ENCODE results near the gene MMP24. TPM values are rescaled to one million over a fixed set of nuclear protein-coding genes. Genes with fewer than 3 reads are reported as not detected.
A peak's percentile ranks its signal among the peaks of the same experiment; 100 is the strongest.

MMP24 gene
- polyA plus RNA-seq, 1 of the 3 experiments (the other 2 are of a cell fraction), result 18.1 TPM

DNA sequence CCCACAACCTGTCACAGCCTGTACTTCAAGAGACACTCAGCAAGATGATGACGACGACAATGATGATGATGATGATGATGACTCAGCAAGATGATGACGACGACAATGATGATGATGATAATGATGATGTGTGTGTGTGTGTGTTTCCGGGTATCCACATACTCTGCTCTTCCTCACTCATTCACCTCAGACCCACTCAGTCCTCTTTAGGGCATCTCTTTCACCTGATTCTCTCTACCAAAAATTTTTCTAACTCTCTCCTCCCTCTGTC lies 59.3 kb downstream of the MMP24 start:
- Histone ChIP-seq H3K4me1 (ENCODE audit: control insufficient read depth in 1 of 2, insufficient read depth in 2 of 2, low read depth in 1 of 2, low read length in 1 of 2) (peaks cover 0 to 20% of the 10 kb centered on the region in 2 experiments; a peak in 3 of 4 replicates), H4K20me1 (ENCODE audit: insufficient read depth) (no peaks in the 10 kb centered on the region), H3F3A (replicated peaks; ENCODE audit: insufficient read depth) (peaks cover 9% of the 10 kb centered on the region), H3K4me3 (ENCODE audit: low read depth in 2 of 2, low read length in 1 of 2) (no peak overlapping the region), H3K9me3 (no peaks in the 10 kb centered on the region), H3K27me3 (ENCODE audit: insufficient read depth) (no peaks in the 10 kb centered on the region), H3K36me3 (replicated peaks in 1 of 2; ENCODE audit: control insufficient read depth in 1 of 2, insufficient read depth in 2 of 2, low read length in 1 of 2) (peaks cover 3 to 13% of the 10 kb centered on the region in 2 experiments), H2AFZ (ENCODE audit: low read depth) (no peak overlapping the region), H3K4me2 (peak overlapping the region; percentile 76), H3K79me2 (ENCODE audit: insufficient read depth) (peaks cover 37% of the 10 kb centered on the region), H3K9me2 (no peaks in the 10 kb centered on the region), H3K9ac (no peak overlapping the region), H3K27ac (ENCODE audit: low read depth in 2 of 2, low read length in 1 of 2) (no peak overlapping the region)
- ChIA-PET CTCF (interaction anchor here (1.0 to 1.3 kb wide), 2 partner anchors 9 to 18 kb away, joined by 3 to 4 read pairs; no protein-coding TSS in a partner anchor), POLR2A (no interaction called here)
- TF ChIP-seq SMC3 (IDR thresholded peaks at IDR 0.05; ENCODE audit: low read depth, low read length) (no peak), TEAD4 (IDR thresholded peaks at IDR 0.05; ENCODE audit: borderline replicate concordance, insufficient read depth) (no peak), YY1 (IDR thresholded peaks at IDR 0.05; ENCODE audit: low read depth) (no peak), GATA2 (CRISPR knock-in tag; IDR thresholded peaks at IDR 0.05) (no peak), RAD21 (IDR thresholded peaks at IDR 0.05; ENCODE audit: low read length) (no peak), FOSL2 (IDR thresholded peaks at IDR 0.05; ENCODE audit: borderline replicate concordance, low read depth) (no peak), RFX5 (IDR thresholded peaks at IDR 0.05; ENCODE audit: low read length) (no peak), MXI1 (IDR thresholded peaks at IDR 0.05; ENCODE audit: low read depth, low read length) (no peak), TAF1 (IDR thresholded peaks at IDR 0.05; ENCODE audit: borderline replicate concordance, low read depth, low read length) (no peak), ZBTB33 (IDR thresholded peaks at IDR 0.05; ENCODE audit: borderline replicate concordance, low read depth) (no peak)
- TF ChIP-seq, protein P1, sequence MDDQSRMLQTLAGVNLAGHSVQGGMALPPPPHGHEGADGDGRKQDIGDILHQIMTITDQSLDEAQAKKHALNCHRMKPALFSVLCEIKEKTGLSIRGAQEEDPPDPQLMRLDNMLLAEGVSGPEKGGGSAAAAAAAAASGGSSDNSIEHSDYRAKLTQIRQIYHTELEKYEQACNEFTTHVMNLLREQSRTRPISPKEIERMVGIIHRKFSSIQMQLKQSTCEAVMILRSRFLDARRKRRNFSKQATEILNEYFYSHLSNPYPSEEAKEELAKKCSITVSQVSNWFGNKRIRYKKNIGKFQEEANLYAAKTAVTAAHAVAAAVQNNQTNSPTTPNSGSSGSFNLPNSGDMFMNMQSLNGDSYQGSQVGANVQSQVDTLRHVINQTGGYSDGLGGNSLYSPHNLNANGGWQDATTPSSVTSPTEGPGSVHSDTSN (IDR thresholded peaks at IDR 0.05), result no peak
- no peak for DNase-seq
- 80% methylated on average over 5 of the region's 5 CpGs for WGBS (ENCODE audit: low lambda C conversion rate)

GRCh38 chr20:35286077-35286898 lies 59.8 kb downstream of the MMP24 start:
- ChIA-PET POLR2A (no interaction called here), CTCF (interaction anchor here (1.0 to 1.3 kb wide), 3 partner anchors 9 to 141 kb away, joined by 3 to 4 read pairs (median 3); no protein-coding TSS in a partner anchor)
- Histone ChIP-seq H3K36me3 (replicated peaks in 1 of 2; ENCODE audit: control insufficient read depth in 1 of 2, insufficient read depth in 2 of 2, low read length in 1 of 2) (peaks cover 3 to 12% of the 10 kb centered on the region in 2 experiments), H3K4me2 (no peak overlapping the region), H3K9me2 (no peaks in the 10 kb centered on the region), H3K4me3 (ENCODE audit: low read depth in 2 of 2, low read length in 1 of 2) (no peak overlapping the region), H3K9me3 (no peaks in the 10 kb centered on the region), H4K20me1 (ENCODE audit: insufficient read depth) (no peaks in the 10 kb centered on the region), H2AFZ (ENCODE audit: low read depth) (no peak overlapping the region), H3K27me3 (ENCODE audit: insufficient read depth) (no peaks in the 10 kb centered on the region), H3K79me2 (ENCODE audit: insufficient read depth) (peaks cover 32% of the 10 kb centered on the region), H3K27ac (ENCODE audit: low read depth in 2 of 2, low read length in 1 of 2) (no peak overlapping the region), H3K9ac (no peak overlapping the region), H3K4me1 (ENCODE audit: control insufficient read depth in 1 of 2, insufficient read depth in 2 of 2, low read depth in 1 of 2, low read length in 1 of 2) (peaks cover 0 to 25% of the 10 kb centered on the region in 2 experiments; a peak in 3 of 4 replicates), H3F3A (replicated peaks; ENCODE audit: insufficient read depth) (peaks cover 9% of the 10 kb centered on the region)
- no peak for DNase-seq
- no peak for TF ChIP-seq CHD2 (IDR thresholded peaks at IDR 0.05; ENCODE audit: low read length, partially characterized antibody)
- no peak for TF ChIP-seq EZH2phosphoT487 (IDR thresholded peaks at IDR 0.05; ENCODE audit: borderline replicate concordance, low read depth)
- TF ChIP-seq, protein P1 (IDR thresholded peaks at IDR 0.05), result no peak
- TF ChIP-seq FOSL2 (IDR thresholded peaks at IDR 0.05; ENCODE audit: borderline replicate concordance, low read depth), result no peak
- no peak for TF ChIP-seq EP300 (IDR thresholded peaks at IDR 0.05; ENCODE audit: borderline replicate concordance in 1 of 2, low read depth in 1 of 2, low read length in 1 of 2)
- no peak for TF ChIP-seq USF1 (IDR thresholded peaks at IDR 0.05; ENCODE audit: borderline replicate concordance, low read depth)
- no peak for TF ChIP-seq TAF1 (IDR thresholded peaks at IDR 0.05; ENCODE audit: borderline replicate concordance, low read depth, low read length)
- TF ChIP-seq NRF1 (IDR thresholded peaks at IDR 0.05; ENCODE audit: low read depth, low read length), result no peak
- TF ChIP-seq SIN3A (IDR thresholded peaks at IDR 0.05; ENCODE audit: borderline replicate concordance, low read depth, low read length), result no peak
- no peak for TF ChIP-seq GABPA (IDR thresholded peaks at IDR 0.05; ENCODE audit: low read depth)
- TF ChIP-seq RXRA (IDR thresholded peaks at IDR 0.05; ENCODE audit: borderline replicate concordance, low read depth), result no peak
- no peak for TF ChIP-seq FOXM1 (IDR thresholded peaks at IDR 0.05; ENCODE audit: low read depth)
- 80% methylated on average over 1 of the region's 12 CpGs for WGBS (ENCODE audit: low lambda C conversion rate)

Data from SK-N-SH (cell line).